HG02938 (cell line): ENCODE data around the gene FRMPD1.

Source experiments
- ATAC-seq: cut with Tn5 transposase; IDR thresholded peaks from one replicate; pipeline ENCODE4 v1.9.1; 2021; ENCODE audit warnings: mild to moderate bottlenecking, moderate library complexity; ENCODE audit not compliant: unreplicated experiment

Gene FRMPD1

DNA sequence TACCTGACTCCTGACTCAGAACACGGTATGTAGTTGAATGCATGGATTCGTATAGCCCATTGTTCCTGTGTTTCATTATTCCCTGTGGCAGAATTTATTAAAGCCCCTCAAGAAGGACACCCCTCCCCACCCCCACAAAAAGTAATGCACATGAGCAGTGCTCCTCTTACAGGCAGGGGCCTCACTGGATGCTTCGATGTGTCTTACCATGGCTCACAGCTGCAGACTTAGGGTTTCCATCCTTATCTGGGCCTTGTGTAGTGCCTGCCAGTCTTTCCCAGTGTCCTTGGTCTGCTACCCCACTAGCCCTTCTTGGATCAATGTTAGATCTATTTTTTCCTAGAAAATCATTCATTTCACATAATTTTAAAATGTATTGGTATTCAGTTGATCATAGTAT lies 119.2 kb downstream of the FRMPD1 start:
- no peak for ATAC-seq

DNA sequence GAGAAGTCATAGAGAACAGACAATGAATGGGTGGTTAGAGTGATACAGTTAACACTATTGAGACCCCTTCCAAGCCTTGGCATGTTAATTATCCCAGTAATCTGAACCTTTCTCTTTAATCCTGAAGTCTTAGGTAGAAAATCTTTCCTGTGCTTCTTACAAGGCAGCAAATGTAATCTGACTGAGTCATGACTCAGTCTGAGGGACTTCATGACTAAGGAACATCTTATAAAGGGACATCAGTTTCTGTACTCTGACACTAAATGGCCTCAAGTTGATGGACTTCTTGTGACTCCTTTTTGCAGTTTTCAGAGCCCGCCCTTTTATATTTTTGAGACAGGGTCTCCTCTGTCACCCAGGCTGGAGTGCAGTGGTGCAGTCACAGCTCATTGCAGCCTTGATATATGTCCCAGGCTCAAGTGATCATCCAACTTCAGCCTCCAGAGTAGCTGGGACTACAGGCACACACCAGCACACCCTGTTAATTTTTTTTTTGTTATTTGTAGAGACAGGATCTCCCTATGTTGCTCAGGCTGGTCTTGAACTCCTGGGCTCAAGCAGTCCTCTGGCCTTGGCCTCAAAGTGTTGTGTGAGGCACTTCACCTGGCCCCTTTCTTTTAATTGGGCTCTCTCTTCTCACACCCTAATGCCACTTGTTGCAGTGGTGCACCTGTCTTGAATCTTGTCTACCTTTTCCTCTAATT lies 124.6 kb downstream of the FRMPD1 start:
- no peak for ATAC-seq

DNA sequence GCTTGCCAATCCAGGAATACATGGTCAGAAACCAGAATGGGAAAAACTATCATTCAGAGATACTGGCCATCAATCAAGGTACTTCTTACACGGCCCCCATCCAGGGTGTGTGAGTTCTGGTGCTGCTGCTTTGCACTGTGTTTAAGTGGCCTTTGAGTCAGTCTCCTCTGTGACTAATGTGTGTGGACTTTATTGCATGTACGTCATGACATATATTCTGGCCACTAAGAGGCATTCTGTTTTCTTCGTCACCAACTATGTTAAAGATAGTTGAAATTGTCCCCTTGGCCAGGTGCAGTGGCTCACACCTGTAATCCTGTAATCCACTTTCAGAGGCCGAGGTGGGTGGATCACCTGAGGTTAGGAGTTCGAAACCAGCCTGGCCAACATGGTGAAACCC lies 125.6 kb downstream of the FRMPD1 start:
- no peak for ATAC-seq

DNA sequence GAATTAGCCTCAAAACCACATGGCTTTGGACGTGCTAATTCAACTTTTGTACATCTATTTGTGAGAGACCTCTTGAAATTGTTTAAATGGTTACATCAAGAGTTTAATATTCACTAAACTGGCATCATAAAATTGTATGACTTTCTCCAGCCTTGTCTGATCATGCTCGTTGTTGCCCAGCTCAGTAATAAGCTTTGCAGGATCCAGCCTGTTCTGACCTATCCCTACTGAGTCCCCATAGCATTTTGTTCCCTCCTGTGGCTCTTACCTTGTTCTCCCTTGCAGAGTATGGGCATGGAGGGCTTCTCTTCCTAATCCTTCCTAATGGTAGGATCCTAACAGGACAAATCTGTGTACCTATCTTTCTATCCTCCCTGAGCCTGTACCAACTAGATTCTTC lies 127.8 kb downstream of the FRMPD1 start:
- no peak for ATAC-seq

DNA sequence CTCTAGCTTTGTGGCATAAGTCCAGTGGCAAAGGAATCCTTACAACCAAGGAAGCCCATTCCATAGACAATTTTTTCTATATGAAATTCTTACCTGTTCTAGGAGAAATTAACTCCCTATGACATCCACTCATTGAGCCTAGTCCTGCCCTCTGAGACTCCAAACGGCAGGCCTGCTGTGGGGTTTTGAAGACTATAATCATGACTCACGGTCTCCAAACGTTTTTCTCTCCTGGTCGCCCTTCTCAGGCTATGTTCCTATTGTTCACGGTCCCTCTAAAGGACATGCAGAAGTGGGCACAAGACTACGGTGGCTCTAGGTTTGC lies 133.5 kb downstream of the FRMPD1 start:
- ATAC-seq, result no peak

DNA sequence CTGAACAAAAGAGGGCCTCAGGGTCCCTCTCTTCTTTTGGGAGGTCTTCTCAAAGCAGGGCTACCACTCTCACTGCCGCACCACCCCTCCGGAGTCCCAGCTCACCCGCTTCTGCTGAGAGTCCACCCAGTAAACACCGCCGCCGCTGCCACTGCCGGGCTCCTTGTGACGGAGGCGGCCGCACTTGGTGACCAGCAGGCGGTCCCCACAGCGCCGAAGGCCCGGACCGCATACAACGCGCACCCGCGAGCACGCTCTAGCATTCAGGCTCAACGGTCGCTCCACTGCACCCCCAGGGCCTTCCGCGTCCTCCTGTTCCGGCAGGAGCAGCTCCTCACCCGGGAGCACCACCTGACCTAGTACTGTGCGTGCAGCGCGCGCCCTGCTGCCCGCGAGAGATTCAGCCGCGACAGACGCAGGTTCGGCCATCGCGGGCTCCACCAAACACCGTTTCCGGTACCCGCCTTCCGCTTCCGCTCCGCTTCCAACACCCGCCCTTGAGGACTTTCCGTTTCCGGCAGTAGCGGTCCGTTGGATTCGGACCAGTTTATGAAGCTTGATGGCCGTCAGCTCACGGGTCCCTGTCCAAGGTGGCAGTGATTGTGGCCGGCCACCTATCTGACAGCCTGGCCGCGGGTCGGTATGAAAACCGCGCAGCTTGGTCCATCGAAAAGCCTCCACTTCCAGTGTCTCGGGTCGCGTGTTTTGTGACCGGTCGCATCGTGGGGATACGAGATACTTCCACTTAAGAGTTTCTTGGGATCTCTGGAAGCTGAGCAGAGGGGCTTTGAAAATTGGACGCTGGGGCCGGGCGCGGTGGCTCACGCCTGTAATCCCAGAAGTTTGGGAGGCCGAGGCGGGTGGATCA lies 134.1 kb downstream of the FRMPD1 start, which contains the start of gene EXOSC3:
Gene EXOSC3 (minus strand): TSS at position 449 of the 868 bp plus-strand sequence. CDS start 20 bp downstream, at position 429.
- ATAC-seq, result peak; percentile 89

DNA sequence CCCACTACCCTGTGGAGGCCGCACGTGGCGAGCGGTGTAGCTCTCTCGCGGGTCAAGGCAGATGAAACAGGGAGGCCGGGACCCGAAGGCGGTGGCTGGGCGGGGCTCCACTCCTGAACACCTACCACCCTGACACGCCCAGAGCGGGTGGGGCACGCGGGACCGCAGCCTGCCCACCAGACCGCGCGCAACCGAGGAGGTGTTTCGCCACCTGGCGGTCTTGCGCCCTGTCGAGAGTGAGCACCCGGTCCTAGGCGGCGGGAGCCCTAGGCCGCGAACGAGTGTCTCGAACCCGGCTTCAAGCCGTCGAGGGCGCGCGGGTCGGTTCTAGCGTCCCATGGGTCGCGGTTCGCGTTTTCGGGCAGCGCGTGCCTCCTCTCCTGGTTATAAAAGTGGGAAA lies 136.3 kb downstream of the FRMPD1 start:
- no peak for ATAC-seq

DNA sequence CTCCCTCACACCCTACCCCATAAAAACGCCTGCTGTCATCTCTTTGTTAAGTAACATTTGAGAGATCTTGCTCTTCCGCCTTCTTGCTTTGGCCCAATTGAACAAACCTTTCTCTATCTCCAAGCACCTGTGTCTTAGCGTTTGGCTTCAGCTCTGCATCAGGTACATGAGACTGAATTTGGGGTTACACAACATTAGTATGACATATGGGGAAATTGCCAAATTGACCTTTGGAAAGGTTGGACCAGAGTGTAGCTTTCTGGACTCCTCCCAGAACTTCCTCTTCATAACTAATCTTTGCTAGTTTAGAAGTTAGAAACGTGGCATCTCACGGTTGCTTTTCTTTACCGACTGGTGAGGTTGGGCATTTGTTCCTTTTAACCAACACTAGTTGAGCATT lies 137.6 kb downstream of the FRMPD1 start:
- ATAC-seq, result no peak

DNA sequence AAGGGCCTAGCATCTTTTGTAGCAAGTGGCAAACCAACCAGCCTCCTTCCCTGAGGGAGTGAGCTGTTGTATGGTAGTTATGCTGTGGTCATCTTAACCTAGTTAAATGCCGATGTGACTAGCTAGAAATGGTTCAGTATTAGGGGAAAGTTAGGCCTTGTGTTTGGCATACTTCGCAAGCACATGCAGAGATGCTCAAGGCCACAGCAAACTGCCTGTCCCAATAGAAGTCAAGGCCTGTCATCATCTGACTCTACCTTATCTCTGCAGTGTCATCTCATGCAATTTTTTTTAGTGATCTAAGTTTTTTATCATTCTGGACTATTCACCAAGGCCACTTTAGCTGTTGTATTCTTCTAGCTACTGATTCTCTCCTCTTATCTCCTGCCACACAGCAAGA lies 139.3 kb downstream of the FRMPD1 start:
- ATAC-seq, result no peak

DNA sequence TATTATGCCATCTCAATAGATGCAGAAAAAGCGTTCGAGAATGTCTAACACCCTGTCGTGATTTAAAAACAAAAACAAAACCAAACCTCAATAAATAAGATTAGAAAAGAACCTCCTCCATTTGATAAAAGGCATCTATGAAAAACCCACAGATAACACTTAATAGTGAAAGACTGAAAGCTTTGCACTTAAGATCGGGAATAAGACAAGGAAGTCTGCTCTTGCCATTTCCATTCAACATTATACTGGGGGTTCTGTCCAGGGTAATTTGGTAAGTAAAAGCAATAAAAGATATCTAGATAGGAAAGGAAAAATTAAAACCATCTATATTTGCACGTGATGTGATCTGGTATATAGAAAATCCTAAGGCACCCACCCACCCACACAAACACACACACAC lies 141.4 kb downstream of the FRMPD1 start:
- ATAC-seq, result no peak

DNA sequence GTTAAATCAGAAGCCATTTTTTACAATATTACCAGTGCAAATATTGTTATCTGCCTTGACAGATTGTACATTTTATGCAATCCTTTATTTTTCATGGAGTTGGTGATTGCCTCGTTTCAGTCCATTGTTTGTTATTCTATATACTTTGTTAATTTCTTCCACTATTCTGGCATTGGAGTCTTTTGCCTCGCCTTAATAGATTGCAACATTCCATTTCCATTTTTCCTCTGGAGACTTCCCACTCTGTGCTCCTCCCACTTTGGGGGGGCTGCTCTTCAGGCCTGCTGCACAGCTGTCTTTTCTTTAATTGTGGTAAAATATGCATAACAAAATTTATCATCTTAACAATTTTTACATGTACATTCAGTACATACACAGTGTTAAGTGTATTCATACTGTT lies 145.5 kb downstream of the FRMPD1 start:
- ATAC-seq, result no peak
